ENCODE results near the gene NTMT1.
"Not testable (repeated sequence)": the region's sequence is repeated elsewhere in the genome, so short reads cannot be mapped to it uniquely, and the experiment has no call there.

The NTMT1 gene

GRCh38 chr9:129591916-129592315 is 34.0 kb upstream of the NTMT1 start:
- no peak for ATAC-seq
- DNase-seq, result no peak
- Mint-ChIP-seq H3K27me3 (peaks cover 22% of the 10 kb centered on the region), H3K36me3 (ENCODE audit: low read depth) (no peaks in the 10 kb centered on the region), H3K9me3 (no peaks in the 10 kb centered on the region), H3K27ac (no peak overlapping the region), H3K4me1 (peaks cover 10% of the 10 kb centered on the region), H3K4me3 (no peak overlapping the region)

- H3K36me3 Mint-ChIP-seq (ENCODE audit: low read depth); H3K9me3 Mint-ChIP-seq; ATAC-seq; DNase-seq; H3K4me3 Mint-ChIP-seq; H3K27ac Mint-ChIP-seq: not testable (repeated sequence)
- peaks cover 18% of the 10 kb centered on the region for H3K27me3 Mint-ChIP-seq
- peaks cover 11% of the 10 kb centered on the region for H3K4me1 Mint-ChIP-seq
Measured at GRCh38 chr9:129592790-129593189, 33.2 kb upstream of the NTMT1 start.

DNA sequence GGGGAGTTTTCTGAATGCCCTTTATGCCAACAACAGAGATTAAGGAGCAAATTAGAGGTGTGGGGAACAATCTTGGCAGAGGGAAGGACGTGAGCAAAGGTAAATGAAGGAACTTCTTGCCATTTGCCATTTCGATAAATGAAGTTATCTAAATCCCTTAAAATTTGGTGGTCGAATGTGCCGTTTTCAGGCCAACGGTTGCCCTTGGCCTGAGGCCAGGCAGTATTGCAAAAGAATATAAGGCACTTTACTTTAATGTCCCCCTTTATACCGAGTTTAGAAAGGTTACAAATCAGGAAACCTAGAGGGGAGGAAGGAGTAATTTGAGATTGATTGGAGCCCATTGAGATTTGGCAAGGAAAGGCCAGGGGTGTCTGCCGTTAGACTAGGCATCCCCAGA is 31.3 kb upstream of the NTMT1 start:
- Mint-ChIP-seq H3K4me1 (peaks cover 19% of the 10 kb centered on the region), H3K27ac (no peak overlapping the region), H3K4me3 (no peak overlapping the region), H3K36me3 (ENCODE audit: low read depth) (no peaks in the 10 kb centered on the region), H3K27me3 (peaks cover 25% of the 10 kb centered on the region), H3K9me3 (no peaks in the 10 kb centered on the region)
- no peak for DNase-seq
- no peak for ATAC-seq

DNA sequence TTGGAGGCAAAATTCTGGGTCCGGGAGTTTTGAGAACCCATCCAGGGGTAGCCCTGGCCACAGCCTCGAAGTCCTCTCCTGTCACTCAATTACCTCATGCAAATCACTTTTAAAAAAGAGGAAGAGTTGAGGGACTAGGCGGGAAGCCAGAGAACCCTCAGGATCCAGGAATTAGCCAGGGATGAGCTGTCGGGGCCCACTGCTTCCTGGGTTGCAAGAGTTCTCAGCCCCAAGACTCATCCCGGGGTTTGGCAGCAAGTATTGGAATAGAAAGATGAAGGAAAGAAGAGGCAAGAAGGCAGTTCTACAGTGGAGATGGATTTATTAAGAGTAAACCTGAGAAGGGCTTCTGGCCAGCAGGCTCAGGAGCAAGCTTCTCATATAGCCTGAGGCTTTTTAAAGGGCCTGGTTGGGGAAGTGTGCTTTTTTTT is 30.6 kb upstream of the NTMT1 start:
- peaks cover 19% of the 10 kb centered on the region for H3K4me1 Mint-ChIP-seq
- DNase-seq, result no peak
- no peaks in the 10 kb centered on the region for H3K9me3 Mint-ChIP-seq
- no peak for ATAC-seq
- H3K36me3 Mint-ChIP-seq (ENCODE audit: low read depth), result no peaks in the 10 kb centered on the region
- no peak overlapping the region for H3K4me3 Mint-ChIP-seq
- H3K27me3 Mint-ChIP-seq, result peaks cover 22% of the 10 kb centered on the region
- H3K27ac Mint-ChIP-seq, result peak overlapping the region; percentile 43

DNA sequence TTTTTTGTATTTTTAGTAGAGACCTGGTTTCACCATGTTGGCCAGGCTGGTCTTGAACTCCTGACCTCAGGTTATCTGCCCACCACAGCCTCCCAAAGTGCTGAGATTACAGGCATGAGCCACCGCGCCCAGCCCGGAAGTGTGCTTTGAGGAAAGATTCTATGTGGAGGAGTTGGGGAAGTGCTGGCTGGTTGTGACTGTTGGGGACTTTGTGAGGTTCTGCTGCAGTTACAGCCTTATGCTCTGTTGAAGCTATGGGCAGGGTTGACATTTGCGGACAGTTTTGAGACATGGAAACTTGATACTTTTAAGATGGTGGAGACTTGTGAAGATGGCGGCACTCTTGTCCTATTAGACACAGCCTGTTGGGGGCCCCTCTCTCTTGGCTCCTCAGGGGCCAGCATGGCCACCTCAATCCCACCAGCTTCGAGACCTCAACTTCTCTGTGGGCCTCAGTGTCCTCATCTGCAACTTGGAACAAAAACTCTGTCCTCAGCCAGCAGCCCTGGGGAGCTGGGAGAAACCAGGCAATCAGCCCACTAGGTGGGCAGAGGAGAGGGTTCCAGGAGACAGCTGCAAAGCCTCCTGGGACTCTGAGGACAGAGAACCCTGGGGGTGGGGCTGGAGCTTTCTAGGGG is 29.9 kb upstream of the NTMT1 start:
- no peaks in the 10 kb centered on the region for H3K36me3 Mint-ChIP-seq (ENCODE audit: low read depth)
- H3K9me3 Mint-ChIP-seq, result no peaks in the 10 kb centered on the region
- peaks cover 19% of the 10 kb centered on the region for H3K4me1 Mint-ChIP-seq
- no peak overlapping the region for H3K4me3 Mint-ChIP-seq
- peaks cover 22% of the 10 kb centered on the region for H3K27me3 Mint-ChIP-seq
- H3K27ac Mint-ChIP-seq, result no peak overlapping the region
- no peak for DNase-seq
- no peak for ATAC-seq

- DNase-seq (no peak), ATAC-seq (peak; percentile 20)
- peaks cover 19% of the 10 kb centered on the region for H3K4me1 Mint-ChIP-seq
- no peaks in the 10 kb centered on the region for H3K9me3 Mint-ChIP-seq
- H3K27me3 Mint-ChIP-seq, result peaks cover 22% of the 10 kb centered on the region
- no peak overlapping the region for H3K27ac Mint-ChIP-seq
- H3K4me3 Mint-ChIP-seq, result no peak overlapping the region
- H3K36me3 Mint-ChIP-seq (ENCODE audit: low read depth), result no peaks in the 10 kb centered on the region
Measured at GRCh38 chr9:129596541-129597331, 29.2 kb upstream of the NTMT1 start.

GRCh38 chr9:129597355-129598088 is 28.4 kb upstream of the NTMT1 start:
- H3K4me1 Mint-ChIP-seq, result peaks cover 19% of the 10 kb centered on the region
- DNase-seq (peak; percentile 44), ATAC-seq (peak; percentile 41)
- peak overlapping the region; percentile 56 for H3K27ac Mint-ChIP-seq
- H3K4me3 Mint-ChIP-seq, result no peak overlapping the region
- H3K9me3 Mint-ChIP-seq, result no peaks in the 10 kb centered on the region
- no peaks in the 10 kb centered on the region for H3K36me3 Mint-ChIP-seq (ENCODE audit: low read depth)
- H3K27me3 Mint-ChIP-seq, result peaks cover 20% of the 10 kb centered on the region

- Mint-ChIP-seq H3K27ac (peak overlapping the region; percentile 56), H3K4me1 (peaks cover 19% of the 10 kb centered on the region), H3K9me3 (no peaks in the 10 kb centered on the region), H3K27me3 (peaks cover 20% of the 10 kb centered on the region), H3K36me3 (ENCODE audit: low read depth) (no peaks in the 10 kb centered on the region), H3K4me3 (no peak overlapping the region)
- DNase-seq, result no peak
- no peak for ATAC-seq
Measured at GRCh38 chr9:129598089-129598596, 27.8 kb upstream of the NTMT1 start.

DNA sequence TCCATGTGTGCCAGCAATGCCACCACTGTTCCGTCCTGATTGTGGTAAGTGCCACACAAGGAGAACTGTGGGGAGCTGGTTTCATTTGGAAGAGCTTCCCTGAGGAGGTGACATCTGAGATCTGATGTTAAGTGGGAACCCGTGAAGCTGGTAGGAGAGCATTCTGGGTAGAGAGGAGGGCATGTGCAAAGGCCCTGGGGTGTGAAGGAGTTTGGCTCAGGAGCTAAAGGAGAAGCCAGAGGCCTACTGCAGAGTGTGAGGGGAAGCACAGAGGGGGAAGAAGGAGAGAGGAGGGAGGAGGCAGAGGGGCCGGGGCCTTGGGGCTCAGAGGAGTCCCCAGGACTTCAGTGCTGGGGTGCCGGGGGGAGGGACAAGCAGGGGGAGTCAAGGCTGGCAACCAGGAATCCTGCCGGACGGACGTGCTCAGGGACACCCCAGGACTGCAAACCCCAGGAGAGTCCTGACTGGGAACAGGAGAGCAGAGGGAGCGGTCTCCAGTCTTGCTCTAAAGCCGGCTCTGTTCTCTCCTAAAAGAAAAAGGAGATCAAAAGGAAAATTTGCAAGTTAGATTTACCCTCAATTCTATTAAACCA is 24.8 kb upstream of the NTMT1 start:
- Mint-ChIP-seq H3K27me3 (peaks cover 8% of the 10 kb centered on the region), H3K27ac (no peak overlapping the region), H3K4me3 (no peak overlapping the region), H3K36me3 (ENCODE audit: low read depth) (no peaks in the 10 kb centered on the region), H3K9me3 (no peaks in the 10 kb centered on the region), H3K4me1 (peaks cover 21% of the 10 kb centered on the region)
- ATAC-seq, result no peak
- no peak for DNase-seq

- DNase-seq (no peak), ATAC-seq (no peak)
- Mint-ChIP-seq H3K36me3 (ENCODE audit: low read depth) (no peaks in the 10 kb centered on the region), H3K27me3 (peaks cover 8% of the 10 kb centered on the region), H3K27ac (no peak overlapping the region), H3K4me1 (peaks cover 27% of the 10 kb centered on the region), H3K9me3 (no peaks in the 10 kb centered on the region), H3K4me3 (no peak overlapping the region)
Measured at GRCh38 chr9:129602598-129603415, 23.2 kb upstream of the NTMT1 start.

GRCh38 chr9:129604056-129604765 is 21.8 kb upstream of the NTMT1 start:
- Mint-ChIP-seq H3K36me3 (ENCODE audit: low read depth) (no peaks in the 10 kb centered on the region), H3K27ac (no peak overlapping the region), H3K27me3 (no peaks in the 10 kb centered on the region), H3K9me3 (no peaks in the 10 kb centered on the region), H3K4me3 (no peak overlapping the region), H3K4me1 (peaks cover 25% of the 10 kb centered on the region)
- DNase-seq, result no peak
- no peak for ATAC-seq

- Mint-ChIP-seq H3K9me3 (no peaks in the 10 kb centered on the region), H3K4me1 (peaks cover 28% of the 10 kb centered on the region), H3K27ac (no peak overlapping the region), H3K4me3 (no peak overlapping the region), H3K36me3 (ENCODE audit: low read depth) (no peaks in the 10 kb centered on the region), H3K27me3 (no peaks in the 10 kb centered on the region)
- ATAC-seq (no peak), DNase-seq (no peak)
Measured at GRCh38 chr9:129604766-129605163, 21.2 kb upstream of the NTMT1 start.

Measured in activated naive CD8-positive, alpha-beta T cell treated with anti-CD3 and anti-CD28 coated beads, Interleukin-2, amount 50 U/mL, for 24 hours (primary cell).